GM12878 (cell line): ENCODE results near the gene LCE2C. TPM values are rescaled to one million over a fixed set of nuclear protein-coding genes. Genes with fewer than 3 reads are reported as not detected.

Source experiments
- ATAC-seq: fragments of 200-7000 bp; cut with Tn5 transposase; 3 replicates; pipeline ENCODE4 v1.9.1; 2020; ENCODE audit warnings: mild to moderate bottlenecking, moderate library complexity
- BruUV-seq: library from RNA; stranded (reverse); fragments of 400-500 nt; replicated peaks from 2 replicates; lab custom pipeline; 2021; lab: Mats Ljungman, UMichigan
- CTCF ChIA-PET: fragments of 300-600 bp; sonication (Branson Sonifier 250); formaldehyde crosslinking; extraction: SDS; loops from one replicate; lab custom pipeline; 2021; ENCODE audit warnings: inconsistent platforms; lab: Yijun Ruan, JAX
- POLR2A ChIA-PET: fragments of 350-600 bp; formaldehyde crosslinking; extraction: SDS; loops from one replicate; lab custom pipeline; 2021; ENCODE audit warnings: inconsistent platforms; lab: Charles Lee
- RAD21 ChIA-PET: fragments of 300-600 bp; sonication (Branson Sonifier 250); formaldehyde crosslinking; loops from one replicate; lab custom pipeline; 2023; ENCODE audit warnings: antibody characterized with exemption; ENCODE audit not compliant: unreplicated experiment; lab: Charles Lee
- SMC1A ChIA-PET: fragments of 300-600 bp; sonication (Branson Sonifier 250); formaldehyde crosslinking; loops from one replicate; lab custom pipeline; 2023; ENCODE audit not compliant: unreplicated experiment, uncharacterized antibody; lab: Charles Lee
- DNase-seq: peaks from one replicate; pipeline ENCODE4 v3.0.0-alpha.2; 2011; ENCODE audit warnings: low read depth, low spot score
- FAIRE-seq: peaks from 3 replicates; lab custom pipeline; 2011; peaks lifted over from hg19 to GRCh38; lab: Jason Lieb, UNC
- H2AFZ ChIP-seq: 2 replicates; pipeline ENCODE4 v1.6.0; 2011; ENCODE audit warnings: low read depth, low read length, control low read depth; ENCODE audit not compliant: control insufficient read depth
- H3K27ac ChIP-seq: 2 replicates; pipeline ENCODE4 v1.5.1; 2011; ENCODE audit warnings: control low read depth; ENCODE audit not compliant: control insufficient read depth, insufficient read depth
- H3K27me3 ChIP-seq, 2 experiments: replicated peaks in 1 of 2; 2 replicates each; pipeline versions ENCODE4 v1.6.0 to v1.6.1; 2011; ENCODE audit warnings: low read length in 1 of 2; ENCODE audit not compliant: control insufficient read depth in 2 of 2, insufficient read depth in 2 of 2
- H3K36me3 ChIP-seq, 2 experiments: 2 replicates each; pipeline ENCODE4 v1.5.1; 2011; ENCODE audit warnings: low read length in 1 of 2; ENCODE audit not compliant: control insufficient read depth in 2 of 2, insufficient read depth in 2 of 2
- H3K4me1 ChIP-seq: 2 replicates; pipeline ENCODE4 v1.6.1; 2011; ENCODE audit warnings: mild to moderate bottlenecking, low read length, moderate library complexity, mixed read lengths; ENCODE audit not compliant: control insufficient read depth, insufficient read depth
- H3K4me2 ChIP-seq: 2 replicates; pipeline ENCODE4 v1.6.0; 2011; ENCODE audit warnings: control low read depth; ENCODE audit not compliant: control insufficient read depth, insufficient read depth
- H3K4me3 ChIP-seq: fragments of 200-600 bp; sonication (generic); 2 replicates; pipeline ENCODE4 v1.5.1; 2016
- H3K79me2 ChIP-seq: 2 replicates; pipeline ENCODE4 v1.6.0; 2011; ENCODE audit warnings: low read length; ENCODE audit not compliant: control insufficient read depth, insufficient read depth
- H3K9ac ChIP-seq: 2 replicates; pipeline ENCODE4 v1.8.0; 2011; ENCODE audit warnings: low read length, control low read depth, mixed read lengths; ENCODE audit not compliant: control insufficient read depth, insufficient read depth
- H3K9me3 ChIP-seq: replicated peaks from 3 replicates; pipeline ENCODE4 v1.5.1; 2011; ENCODE audit warnings: mild to moderate bottlenecking, low read length; ENCODE audit not compliant: control insufficient read depth, insufficient read depth
- H4K20me1 ChIP-seq: 2 replicates; pipeline ENCODE4 v1.6.0; 2011; ENCODE audit not compliant: control insufficient read depth, insufficient read depth
- CHD1 ChIP-seq: IDR thresholded peaks from 2 replicates; pipeline ENCODE4 v1.6.1; 2012; ENCODE audit warnings: low read depth, low read length, improper control_type of control experiment
- LARP7 ChIP-seq: fragments of 450-650 bp; IDR thresholded peaks from 2 replicates; pipeline ENCODE4 v1.6.1; 2017; ENCODE audit warnings: mild to moderate bottlenecking
- MEF2B ChIP-seq: fragments of 450-650 bp; IDR thresholded peaks from 2 replicates; pipeline ENCODE4 v1.6.1; 2018; ENCODE audit warnings: mild to moderate bottlenecking, moderate library complexity; ENCODE audit not compliant: partially characterized antibody, poor library complexity, severe bottlenecking
- NFIC ChIP-seq: IDR thresholded peaks from 2 replicates; pipeline ENCODE4 v1.6.1; 2012; ENCODE audit warnings: low read depth, mild to moderate bottlenecking, inconsistent platforms, low read length, moderate library complexity
- RFX5 ChIP-seq: IDR thresholded peaks from 2 replicates; pipeline ENCODE4 v1.6.1; 2011; ENCODE audit warnings: low read depth, low read length, improper control_type of control experiment
- SIX5 ChIP-seq: IDR thresholded peaks from 2 replicates; pipeline ENCODE4 v1.6.1; 2011; ENCODE audit warnings: mild to moderate bottlenecking, low read depth, low read length, moderate library complexity; ENCODE audit not compliant: severe bottlenecking
- TARDBP ChIP-seq: IDR thresholded peaks from 2 replicates; pipeline ENCODE4 v1.6.1; 2016; ENCODE audit warnings: borderline replicate concordance
- WGBS: methylation state at CpG from one replicate; pipeline ENCODE4 v1.1.6; 2016; ENCODE audit warnings: low lambda C conversion rate; ENCODE audit not compliant: insufficient replicate concordance, insufficient coverage; ENCODE audit errors: missing lambda C conversion rate; 5-methylcytosine and 5-hydroxymethylcytosine counted together
- in situ Hi-C: fragments of 300-500 bp; cut with MboI; formaldehyde crosslinking; loops from 9 replicates; pipeline ENCODE4 v1.14.3; 2018; ENCODE audit warnings: mixed read lengths
- intact Hi-C: fragments of 100-400 bp; cut with micrococcal nuclease; formaldehyde crosslinking; loops from one replicate; pipeline ENCODE4 v1.14.2; 2022; ENCODE audit not compliant: unreplicated experiment
- polyA plus RNA-seq, 11 experiments: library from polyadenylated mRNA; depleted of rRNA in 4 of 11; unstranded in 6 of 11; stranded (reverse) in 5 of 11; fragments of >200 nt; fragmentation: Nextera tagmentation in 4 of 11; fragmentation: Illumina TruSeq in 1 of 11; extraction: Ambion mirVana in 4 of 11; extraction: Trizol in 1 of 11; gene quantifications; 1 replicate in 1 of 11; 2 replicates in 10 of 11; pipeline versions ENCODE4 v1.2.1 to v1.2.3, GENCODE V29; 2011 to 2016; ENCODE audit warnings: inconsistent platforms in 2 of 11, missing spikeins in 2 of 11, low read depth in 1 of 11
- total RNA-seq, 4 experiments: library from RNA; depleted of rRNA in 3 of 4; stranded (reverse); fragments of >200 nt in 3 of 4; fragmentation: Illumina TruSeq in 1 of 4; extraction: Trizol in 1 of 4; gene quantifications; 2 replicates each; pipeline versions ENCODE4 v1.2.1 to v1.2.3, GENCODE V29; 2013 to 2021
- TF ChIP-seq, protein P1 (sequence below): fragments of 450-650 bp; IDR thresholded peaks from 2 replicates; pipeline ENCODE4 v1.6.1; 2017; ENCODE audit warnings: borderline replicate concordance
- TF ChIP-seq, protein P2 (sequence below): fragments of 450-650 bp; IDR thresholded peaks from 2 replicates; pipeline ENCODE4 v1.6.1; 2017; ENCODE audit warnings: mild to moderate bottlenecking, moderate library complexity
- TF ChIP-seq, protein P3 (sequence below): fragments of 450-650 bp; IDR thresholded peaks from 2 replicates; pipeline ENCODE4 v1.6.1; 2017; ENCODE audit warnings: mild to moderate bottlenecking, low read depth, inconsistent platforms; ENCODE audit not compliant: poor library complexity, severe bottlenecking

The LCE2C gene
- total and polyA plus RNA-seq, 10 of the 15 experiments (the other 5 are each of a cell fraction or from before 2014, with no cell fraction given) = not detected

DNA sequence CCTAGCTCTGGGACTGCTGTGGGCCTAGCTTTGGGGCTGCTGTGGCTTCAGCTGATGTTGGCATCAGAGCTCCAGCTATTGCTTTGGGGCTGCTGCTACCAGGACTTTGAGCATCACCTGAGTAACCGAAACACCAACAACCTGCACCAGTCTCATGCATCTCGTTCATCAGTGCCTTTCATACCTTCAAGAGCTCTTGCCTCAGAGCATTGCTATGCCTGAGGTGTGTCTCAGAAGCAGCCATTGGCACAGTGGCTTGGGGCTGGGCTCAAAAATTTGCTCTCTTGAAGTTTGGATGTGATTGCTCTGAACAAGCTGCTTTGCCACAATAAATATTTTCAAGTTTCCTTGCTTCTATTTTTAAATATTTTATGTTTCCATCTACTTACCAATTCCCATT lies 18.6 kb upstream of the LCE2C start:
- BruUV-seq = no TSS peak
- TF ChIP-seq, protein P1, sequence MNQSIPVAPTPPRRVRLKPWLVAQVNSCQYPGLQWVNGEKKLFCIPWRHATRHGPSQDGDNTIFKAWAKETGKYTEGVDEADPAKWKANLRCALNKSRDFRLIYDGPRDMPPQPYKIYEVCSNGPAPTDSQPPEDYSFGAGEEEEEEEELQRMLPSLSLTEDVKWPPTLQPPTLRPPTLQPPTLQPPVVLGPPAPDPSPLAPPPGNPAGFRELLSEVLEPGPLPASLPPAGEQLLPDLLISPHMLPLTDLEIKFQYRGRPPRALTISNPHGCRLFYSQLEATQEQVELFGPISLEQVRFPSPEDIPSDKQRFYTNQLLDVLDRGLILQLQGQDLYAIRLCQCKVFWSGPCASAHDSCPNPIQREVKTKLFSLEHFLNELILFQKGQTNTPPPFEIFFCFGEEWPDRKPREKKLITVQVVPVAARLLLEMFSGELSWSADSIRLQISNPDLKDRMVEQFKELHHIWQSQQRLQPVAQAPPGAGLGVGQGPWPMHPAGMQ = no peak
- TF ChIP-seq TARDBP = no peak
- TF ChIP-seq, protein P2, sequence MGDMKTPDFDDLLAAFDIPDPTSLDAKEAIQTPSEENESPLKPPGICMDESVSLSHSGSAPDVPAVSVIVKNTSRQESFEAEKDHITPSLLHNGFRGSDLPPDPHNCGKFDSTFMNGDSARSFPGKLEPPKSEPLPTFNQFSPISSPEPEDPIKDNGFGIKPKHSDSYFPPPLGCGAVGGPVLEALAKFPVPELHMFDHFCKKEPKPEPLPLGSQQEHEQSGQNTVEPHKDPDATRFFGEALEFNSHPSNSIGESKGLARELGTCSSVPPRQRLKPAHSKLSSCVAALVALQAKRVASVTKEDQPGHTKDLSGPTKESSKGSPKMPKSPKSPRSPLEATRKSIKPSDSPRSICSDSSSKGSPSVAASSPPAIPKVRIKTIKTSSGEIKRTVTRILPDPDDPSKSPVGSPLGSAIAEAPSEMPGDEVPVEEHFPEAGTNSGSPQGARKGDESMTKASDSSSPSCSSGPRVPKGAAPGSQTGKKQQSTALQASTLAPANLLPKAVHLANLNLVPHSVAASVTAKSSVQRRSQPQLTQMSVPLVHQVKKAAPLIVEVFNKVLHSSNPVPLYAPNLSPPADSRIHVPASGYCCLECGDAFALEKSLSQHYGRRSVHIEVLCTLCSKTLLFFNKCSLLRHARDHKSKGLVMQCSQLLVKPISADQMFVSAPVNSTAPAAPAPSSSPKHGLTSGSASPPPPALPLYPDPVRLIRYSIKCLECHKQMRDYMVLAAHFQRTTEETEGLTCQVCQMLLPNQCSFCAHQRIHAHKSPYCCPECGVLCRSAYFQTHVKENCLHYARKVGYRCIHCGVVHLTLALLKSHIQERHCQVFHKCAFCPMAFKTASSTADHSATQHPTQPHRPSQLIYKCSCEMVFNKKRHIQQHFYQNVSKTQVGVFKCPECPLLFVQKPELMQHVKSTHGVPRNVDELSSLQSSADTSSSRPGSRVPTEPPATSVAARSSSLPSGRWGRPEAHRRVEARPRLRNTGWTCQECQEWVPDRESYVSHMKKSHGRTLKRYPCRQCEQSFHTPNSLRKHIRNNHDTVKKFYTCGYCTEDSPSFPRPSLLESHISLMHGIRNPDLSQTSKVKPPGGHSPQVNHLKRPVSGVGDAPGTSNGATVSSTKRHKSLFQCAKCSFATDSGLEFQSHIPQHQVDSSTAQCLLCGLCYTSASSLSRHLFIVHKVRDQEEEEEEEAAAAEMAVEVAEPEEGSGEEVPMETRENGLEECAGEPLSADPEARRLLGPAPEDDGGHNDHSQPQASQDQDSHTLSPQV = no peak
- no peak for TF ChIP-seq LARP7
- no peak for TF ChIP-seq SIX5
- no peak for TF ChIP-seq NFIC
- no peak for TF ChIP-seq CHD1
- TF ChIP-seq MEF2B = no peak
- TF ChIP-seq, protein P3, sequence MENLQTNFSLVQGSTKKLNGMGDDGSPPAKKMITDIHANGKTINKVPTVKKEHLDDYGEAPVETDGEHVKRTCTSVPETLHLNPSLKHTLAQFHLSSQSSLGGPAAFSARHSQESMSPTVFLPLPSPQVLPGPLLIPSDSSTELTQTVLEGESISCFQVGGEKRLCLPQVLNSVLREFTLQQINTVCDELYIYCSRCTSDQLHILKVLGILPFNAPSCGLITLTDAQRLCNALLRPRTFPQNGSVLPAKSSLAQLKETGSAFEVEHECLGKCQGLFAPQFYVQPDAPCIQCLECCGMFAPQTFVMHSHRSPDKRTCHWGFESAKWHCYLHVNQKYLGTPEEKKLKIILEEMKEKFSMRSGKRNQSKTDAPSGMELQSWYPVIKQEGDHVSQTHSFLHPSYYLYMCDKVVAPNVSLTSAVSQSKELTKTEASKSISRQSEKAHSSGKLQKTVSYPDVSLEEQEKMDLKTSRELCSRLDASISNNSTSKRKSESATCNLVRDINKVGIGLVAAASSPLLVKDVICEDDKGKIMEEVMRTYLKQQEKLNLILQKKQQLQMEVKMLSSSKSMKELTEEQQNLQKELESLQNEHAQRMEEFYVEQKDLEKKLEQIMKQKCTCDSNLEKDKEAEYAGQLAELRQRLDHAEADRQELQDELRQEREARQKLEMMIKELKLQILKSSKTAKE = no peak
- TF ChIP-seq RFX5 = no peak

More for the DNA sequence above, 18.6 kb upstream of the LCE2C start:
- ChIA-PET POLR2A (no interaction called here), SMC1A (interaction anchor here (0.8 to 1.6 kb wide), 3 partner anchors 10 to 565 kb away, joined by 3 read pairs; no protein-coding TSS in a partner anchor), CTCF (interaction anchor here (0.7 to 5.4 kb wide), 7 partner anchors 11 to 566 kb away, joined by 3 to 25 read pairs (median 3); partner anchors contain the start of gene SMCP), RAD21 (interaction anchor here (0.5 to 0.6 kb wide), 2 partner anchors 270 to 1243 kb away, joined by 3 to 4 read pairs; no protein-coding TSS in a partner anchor)
- intact Hi-C loops (loop anchor here (10.0 kb wide), 1 partner anchor 538 kb away; no protein-coding TSS in a partner anchor), in situ Hi-C loops (loop anchor here (5.0 to 10.0 kb wide), 2 partner anchors 271 to 568 kb away; no protein-coding TSS in a partner anchor)
- no peak for ATAC-seq
- WGBS = 5% methylated on average over 2 of the region's 2 CpGs
- peaks cover 0 to 9% of the 10 kb centered on the region in 2 experiments; a peak in 2 of 4 replicates for H3K27me3 ChIP-seq
- H3K9ac ChIP-seq = no peak overlapping the region
- no peaks in the 10 kb centered on the region for H4K20me1 ChIP-seq
- H3K4me3 ChIP-seq = no peak overlapping the region
- DNase-seq = no peak
- no peak overlapping the region for H2AFZ ChIP-seq
- no peaks in the 10 kb centered on the region for H3K36me3 ChIP-seq
- H3K4me2 ChIP-seq = no peak overlapping the region
- no peak overlapping the region for H3K27ac ChIP-seq
- FAIRE-seq = no peak
- no peaks in the 10 kb centered on the region for H3K79me2 ChIP-seq
- H3K4me1 ChIP-seq = no peaks in the 10 kb centered on the region
- no peaks in the 10 kb centered on the region for H3K9me3 ChIP-seq
